GM15510 (cell line): Measurements from ENCODE around the gene WDR46.

Experiments used
- POLR2A ChIP-seq: IDR thresholded peaks from 3 replicates; pipeline ENCODE4 v1.6.1; 2011; ENCODE audit warnings: borderline replicate concordance; ENCODE audit not compliant: insufficient read length; ENCODE audit errors: extremely low read depth

WDR46 gene, protein sequence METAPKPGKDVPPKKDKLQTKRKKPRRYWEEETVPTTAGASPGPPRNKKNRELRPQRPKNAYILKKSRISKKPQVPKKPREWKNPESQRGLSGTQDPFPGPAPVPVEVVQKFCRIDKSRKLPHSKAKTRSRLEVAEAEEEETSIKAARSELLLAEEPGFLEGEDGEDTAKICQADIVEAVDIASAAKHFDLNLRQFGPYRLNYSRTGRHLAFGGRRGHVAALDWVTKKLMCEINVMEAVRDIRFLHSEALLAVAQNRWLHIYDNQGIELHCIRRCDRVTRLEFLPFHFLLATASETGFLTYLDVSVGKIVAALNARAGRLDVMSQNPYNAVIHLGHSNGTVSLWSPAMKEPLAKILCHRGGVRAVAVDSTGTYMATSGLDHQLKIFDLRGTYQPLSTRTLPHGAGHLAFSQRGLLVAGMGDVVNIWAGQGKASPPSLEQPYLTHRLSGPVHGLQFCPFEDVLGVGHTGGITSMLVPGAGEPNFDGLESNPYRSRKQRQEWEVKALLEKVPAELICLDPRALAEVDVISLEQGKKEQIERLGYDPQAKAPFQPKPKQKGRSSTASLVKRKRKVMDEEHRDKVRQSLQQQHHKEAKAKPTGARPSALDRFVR

DNA sequence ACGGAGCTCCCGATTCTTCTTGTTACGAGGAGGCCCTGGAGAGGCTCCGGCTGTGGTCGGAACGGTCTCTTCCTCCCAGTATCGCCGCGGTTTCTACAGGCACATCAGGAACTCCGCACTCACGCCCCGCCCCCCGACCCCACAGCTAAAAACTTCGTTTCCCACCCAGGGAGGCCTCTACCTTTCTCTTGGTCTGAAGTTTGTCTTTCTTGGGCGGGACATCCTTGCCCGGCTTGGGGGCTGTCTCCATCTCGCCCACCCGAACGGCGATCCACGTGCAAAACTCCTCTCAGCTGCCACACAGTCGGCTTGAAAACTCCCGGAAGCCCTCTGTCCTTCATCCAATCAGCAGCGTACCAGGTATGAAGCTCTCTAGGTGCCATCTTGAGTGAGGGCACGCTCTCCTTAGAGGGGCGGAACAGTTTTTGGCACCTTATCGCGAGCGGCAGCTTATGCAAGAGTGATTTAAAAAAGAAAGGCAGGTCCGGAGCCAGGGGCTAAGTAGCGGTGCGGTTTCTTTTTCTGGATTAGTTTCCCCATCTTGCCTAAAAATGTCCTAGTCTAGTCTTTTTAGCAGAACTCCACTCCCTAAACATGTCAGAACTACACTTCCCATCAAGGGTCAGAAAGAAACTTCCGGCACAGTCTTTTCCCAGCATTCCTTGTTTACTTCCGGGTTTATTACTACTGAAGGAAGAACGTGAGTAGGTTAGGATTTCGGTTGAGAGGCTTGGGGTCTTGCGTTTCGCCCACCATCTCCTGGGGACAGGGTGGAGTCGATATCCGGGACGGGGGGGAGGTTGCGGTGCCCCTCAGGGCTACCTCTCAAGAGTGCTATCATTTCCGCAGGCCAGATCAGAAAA, at the start of gene WDR46, which contains the start of gene PFDN6:
TSS of gene WDR46 (minus strand) at position 319 of the 863 bp plus-strand sequence. CDS start at position 250, 69 bp downstream.
TSS of gene PFDN6 (plus strand) at position 681 of the 863 bp plus-strand sequence. CDS start 256 bp downstream, outside the sequence.
- TF ChIP-seq POLR2A = peak; percentile 43

DNA sequence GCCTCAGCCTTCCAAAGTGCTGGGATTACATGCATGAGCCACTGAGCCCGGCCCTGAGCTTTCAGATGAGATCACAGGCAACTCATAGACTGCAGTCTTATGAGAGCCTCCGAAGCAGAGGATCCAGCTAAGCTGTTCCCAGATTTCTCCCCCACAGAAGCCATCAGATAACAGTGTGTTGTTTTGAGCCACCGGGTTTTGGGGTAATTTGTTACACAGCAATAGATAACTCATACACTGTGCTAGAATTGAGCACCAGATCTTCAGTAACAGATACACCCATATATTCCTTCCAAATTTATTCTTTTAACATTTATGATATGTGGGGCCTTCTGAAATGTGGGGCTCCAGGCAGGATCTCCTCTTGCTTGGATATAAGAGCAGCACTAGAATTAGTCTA, 47.5 kb upstream of the WDR46 start:
- TF ChIP-seq POLR2A = no peak

DNA sequence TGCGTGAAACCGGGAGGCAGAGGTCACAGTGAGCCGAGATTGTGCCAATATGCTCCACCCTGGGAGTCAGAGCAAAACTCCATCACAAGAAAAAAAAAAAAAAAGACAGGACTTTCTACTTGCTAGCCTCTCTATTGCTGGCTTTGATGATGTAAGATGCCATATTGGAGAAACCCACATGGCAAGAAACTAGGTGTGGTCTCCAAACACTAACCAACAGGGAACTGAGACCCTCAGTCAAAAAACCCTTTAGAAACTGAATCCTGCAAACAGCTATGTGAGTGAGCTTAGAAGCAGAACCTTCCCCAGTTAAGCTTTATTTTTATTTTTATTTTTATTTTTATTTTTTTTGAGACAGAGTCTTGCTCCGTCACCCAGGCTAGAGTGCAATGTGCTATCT, 46.9 kb upstream of the WDR46 start:
- no peak for TF ChIP-seq POLR2A

DNA sequence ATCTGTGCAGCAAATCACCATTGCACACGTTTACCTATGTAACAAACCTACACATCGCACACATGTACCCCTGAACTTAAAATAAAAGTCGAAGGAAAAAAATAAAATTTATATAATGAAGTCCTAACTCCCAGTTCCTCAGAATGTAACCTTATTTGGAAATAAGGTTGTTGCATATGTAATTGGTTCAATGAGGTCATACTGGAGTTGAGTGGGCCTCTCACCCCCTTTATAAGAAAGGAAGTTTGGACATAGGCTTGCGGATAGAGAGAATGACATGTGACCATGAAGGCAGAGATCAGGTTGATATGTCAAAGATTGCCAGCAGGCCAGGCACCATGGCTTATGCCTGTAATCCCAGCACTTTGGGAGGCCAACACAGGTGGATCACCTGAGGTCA, 44.6 kb upstream of the WDR46 start:
- TF ChIP-seq POLR2A = no peak

DNA sequence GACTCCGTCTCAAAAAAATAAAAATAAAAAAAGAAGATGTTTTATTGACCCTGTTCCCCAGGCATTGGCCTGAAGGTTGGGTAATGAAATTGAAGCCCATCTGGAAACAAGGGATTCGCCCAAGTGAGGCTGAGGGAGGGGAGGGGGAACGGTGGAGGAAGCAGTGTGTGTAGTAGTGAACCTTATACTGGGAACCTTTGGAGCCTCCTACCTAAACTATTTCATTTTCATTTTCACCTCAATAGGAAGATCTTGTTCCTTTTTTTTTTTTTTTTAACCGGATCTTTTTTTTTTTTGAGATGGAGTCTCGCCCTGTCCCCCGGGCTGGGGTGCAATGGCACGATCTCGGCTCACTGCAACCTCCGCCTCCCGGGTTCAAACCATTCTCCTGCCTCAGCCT, 41.7 kb upstream of the WDR46 start:
- no peak for TF ChIP-seq POLR2A

DNA sequence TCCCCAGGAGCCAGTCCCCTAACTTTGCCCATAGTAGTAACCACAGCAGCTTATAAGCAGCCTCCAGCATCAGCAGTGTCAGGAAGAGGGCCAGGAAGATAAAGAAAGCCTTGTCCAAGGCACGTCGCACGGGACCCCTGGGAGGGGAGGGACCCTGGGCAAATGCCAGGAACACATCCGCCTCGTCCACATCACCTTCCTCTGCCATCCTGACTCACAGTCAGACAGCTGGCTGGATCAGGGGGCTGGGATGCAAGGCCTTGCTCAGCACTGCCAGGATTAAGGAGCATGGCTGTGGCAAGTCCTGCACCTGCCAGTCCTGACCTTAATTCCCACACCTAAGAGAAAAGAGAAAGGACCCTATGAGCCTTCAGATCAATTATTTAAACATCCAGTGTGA, 40.0 kb upstream of the WDR46 start:
- TF ChIP-seq POLR2A = no peak

DNA sequence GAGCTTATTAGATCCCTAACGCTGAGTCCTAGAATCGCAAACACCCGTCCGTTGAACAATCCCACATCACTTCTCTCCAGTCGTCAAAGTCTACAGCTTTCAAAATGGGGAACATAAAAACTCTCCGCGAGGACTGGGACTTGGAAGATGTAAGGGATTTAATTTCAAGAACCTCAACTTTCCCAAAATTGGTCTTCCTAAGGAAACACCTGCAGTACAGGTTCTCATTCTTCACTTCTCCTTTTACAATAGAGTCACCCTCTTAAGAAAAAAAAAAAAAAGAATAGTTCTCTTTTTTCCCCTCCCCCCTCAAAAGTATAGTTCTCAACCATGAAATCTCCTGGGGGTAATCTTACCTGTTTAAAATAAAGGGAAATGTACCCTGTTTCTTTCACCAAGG, 35.1 kb upstream of the WDR46 start:
- TF ChIP-seq POLR2A = no peak

DNA sequence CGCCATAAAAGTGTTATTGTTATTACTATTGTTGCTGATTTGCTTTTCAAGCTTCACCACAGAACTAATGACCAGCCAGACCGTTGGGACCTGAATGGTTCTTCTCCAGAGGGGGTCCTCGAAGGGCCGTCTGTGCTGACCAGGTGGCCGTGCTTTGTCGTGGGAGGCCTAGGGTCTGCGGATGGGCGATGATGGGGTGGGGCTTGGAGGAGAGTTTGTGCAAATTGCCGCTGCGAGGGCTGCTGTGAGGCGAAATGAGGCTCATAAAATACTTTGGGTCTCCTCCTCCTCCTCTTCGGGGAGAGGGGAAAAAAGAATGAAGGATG, 34.5 kb upstream of the WDR46 start:
- TF ChIP-seq POLR2A = no peak

DNA sequence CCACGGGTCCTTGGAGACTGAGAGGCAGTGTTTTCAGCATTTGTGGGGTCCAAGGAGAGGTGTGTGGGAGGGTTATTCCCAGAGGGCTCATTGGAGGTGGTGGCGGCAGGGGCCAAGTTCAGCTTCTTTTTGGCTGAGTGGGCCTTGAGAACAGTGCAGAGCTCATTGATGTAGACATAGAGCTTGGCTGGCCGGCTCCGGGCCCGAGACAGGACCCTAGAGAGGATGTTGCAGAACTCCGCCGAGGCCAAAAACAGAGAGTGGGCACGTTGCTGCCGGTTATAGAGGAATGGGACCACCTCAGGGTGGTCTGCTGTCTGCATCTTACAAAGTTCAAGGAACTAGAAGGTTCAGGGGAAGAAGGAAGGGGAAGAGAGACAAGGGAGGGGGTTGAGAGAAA, 32.2 kb upstream of the WDR46 start:
- TF ChIP-seq POLR2A = no peak

DNA sequence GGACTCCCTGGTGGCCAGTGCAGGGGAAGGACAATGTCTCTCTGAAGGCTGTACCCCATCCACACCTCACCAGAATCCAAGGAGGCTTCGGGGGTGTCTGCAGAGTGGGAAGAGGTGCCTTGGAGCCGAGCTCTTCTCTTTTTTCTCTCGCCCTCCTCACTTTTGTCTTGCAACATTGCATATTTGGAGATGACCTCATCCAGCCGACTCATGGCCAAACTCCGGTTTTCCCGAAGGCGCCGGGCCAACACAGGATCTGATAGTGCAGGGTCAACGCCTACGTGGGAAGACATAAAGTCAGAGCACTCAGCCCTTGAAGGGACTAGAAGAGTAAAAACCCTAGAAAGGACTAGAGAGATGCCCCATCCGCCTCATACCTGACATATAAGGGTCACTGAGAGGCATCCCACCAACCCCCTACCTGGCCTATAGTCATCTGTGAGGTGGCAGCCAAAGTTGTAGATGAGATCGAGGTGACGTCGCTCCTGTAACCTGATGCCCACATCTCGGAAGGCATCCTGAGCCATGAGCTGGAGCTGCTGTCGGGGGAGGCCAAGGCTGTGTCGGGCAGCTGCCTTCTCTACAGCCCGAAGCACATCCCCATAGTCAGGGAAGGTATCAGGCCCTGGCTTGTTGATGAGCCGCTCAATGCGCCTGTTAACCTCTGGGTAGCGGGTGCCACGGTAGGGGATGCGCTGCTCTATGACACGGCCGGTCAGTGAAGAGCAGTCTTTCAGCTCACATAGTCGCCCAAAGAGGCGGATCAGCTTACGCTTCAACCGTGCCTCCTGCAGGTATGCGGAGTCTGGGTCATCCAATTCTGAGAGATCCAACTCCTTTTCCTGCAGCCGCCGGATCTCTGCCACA, 31.5 kb upstream of the WDR46 start:
- TF ChIP-seq POLR2A = no peak

DNA sequence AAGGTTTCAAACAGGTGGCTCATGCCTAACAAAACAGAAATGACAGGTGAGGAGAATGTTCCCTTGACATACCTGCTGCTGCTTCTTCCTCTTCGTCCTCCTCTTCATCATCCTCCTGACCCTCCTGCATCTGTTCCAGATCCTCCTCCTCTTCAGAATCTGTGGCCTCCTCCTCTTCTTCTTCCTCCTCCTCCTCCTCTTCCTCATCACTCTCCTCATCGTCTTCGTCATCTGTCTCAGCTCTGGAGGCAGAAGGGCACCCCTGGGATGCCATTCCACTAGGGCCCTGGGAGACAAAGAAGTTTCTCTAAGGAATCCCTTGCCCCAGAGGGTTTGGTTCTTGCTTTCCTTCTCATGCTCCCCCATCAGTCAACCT, 30.9 kb upstream of the WDR46 start:
- TF ChIP-seq POLR2A = no peak

DNA sequence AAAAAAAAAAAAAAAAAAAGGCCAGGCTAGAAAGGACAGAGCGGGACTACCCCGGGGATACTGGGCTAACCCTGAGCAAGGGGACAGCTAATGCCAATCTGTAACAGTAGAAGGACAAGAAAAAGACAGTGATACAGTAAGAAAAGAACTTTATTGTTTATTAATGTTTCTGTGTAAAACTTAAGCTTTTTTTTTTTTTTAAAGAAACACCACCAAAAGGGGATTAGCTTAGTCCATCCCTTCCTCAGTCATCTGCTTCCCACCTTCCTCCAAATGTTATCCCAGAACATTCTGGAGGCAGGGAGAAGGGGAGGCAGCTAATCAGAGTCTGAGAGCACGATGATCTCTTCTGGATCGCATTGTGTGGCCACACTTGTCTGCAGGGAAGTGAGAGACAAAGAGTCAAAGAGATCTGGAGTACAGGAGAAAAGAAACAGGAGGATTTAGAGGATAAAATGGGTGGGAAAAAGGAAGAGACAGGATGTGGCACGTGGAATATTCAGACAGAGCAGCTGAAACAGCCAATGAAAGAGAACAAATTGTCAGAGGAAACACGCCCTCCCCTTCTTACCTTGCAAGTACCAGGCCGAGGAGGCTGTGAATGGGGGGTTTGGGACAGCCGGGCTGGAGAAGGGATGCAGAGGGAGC, 29.5 kb upstream of the WDR46 start:
- no peak for TF ChIP-seq POLR2A

DNA sequence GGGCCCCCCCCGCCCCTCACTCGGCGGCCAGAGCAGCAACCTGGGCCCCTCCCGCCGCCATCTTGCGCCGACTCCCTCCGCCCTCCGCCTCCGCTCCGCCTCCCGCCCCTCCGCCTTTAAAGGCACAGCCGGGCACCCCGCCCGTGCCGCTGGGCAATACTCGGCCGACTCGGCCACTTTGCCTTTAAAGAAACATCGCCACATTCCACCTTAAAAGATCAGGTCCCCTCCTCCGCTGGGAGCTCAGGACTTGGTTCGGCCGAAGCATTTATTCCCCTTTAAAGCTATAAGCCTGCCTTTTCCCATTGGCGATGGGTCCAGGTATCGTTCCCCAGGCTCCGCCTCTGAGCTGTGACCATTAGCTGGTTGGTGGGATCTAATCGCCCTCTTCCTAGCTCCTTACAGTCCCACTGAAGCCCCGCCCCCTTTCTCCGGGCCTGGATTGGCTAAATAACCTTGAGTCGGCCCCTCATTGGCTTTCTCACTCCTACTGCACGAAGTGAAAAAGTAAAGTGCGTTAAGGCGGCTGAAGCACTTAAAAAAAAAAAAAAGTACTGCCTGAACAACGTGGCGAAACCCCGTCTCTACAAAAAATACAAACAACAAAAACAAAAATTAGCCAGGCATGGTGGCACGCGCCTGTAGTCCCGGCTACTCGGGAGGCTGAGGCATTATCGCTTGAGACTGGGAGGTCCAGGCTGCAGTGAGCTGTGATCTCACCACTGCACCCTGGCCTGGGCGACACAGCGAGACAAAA, 28.8 kb upstream of the WDR46 start, which contains the start of gene ZBTB22:
TSS of gene ZBTB22 (minus strand) at position 76 of the 757 bp plus-strand sequence. CDS start 828 bp downstream, outside the sequence.
- peak; percentile 32 for TF ChIP-seq POLR2A
